NCI-H1105 treated with DMSO at 0.1 percent for 48 hours (cell line): ENCODE results near the gene DAPP1.

ENCODE experiments used
- DNase-seq: peaks from one replicate; lab custom pipeline; 2025; lab: John Stamatoyannopoulos, UW

Gene DAPP1

GRCh38 chr4:99917575-99917974 is 100.9 kb downstream of the DAPP1 start:
- no peak for DNase-seq

DNA sequence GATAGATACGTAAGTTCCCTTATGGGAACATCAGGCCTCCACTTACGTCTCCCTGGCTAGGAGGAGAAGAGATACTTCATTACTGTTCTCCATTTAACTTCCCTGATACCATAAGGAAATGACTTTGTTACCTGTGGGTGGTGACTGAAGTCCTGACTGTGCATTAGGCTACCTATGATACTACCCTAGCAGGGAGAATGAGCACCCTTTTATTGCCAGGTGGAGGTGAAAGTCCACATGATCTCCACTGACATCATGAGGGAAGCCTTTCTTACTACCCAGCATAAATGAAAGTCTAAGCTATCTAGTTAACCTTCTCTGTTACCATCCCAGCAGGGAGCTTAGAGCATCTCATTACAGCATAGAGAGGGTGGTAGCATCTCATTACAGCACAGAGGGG is 102.0 kb downstream of the DAPP1 start:
- no peak for DNase-seq
